IPS-18a (cell line): ENCODE measurements around the gene SCEL.
"Not testable (repeated sequence)": the region's sequence is repeated elsewhere in the genome, so short reads cannot be mapped to it uniquely, and the experiment has no call there.

Experiments used
- H3K27ac ChIP-seq: one replicate; pipeline ENCODE4 v1.5.1; 2013; ENCODE audit warnings: low read length
- H3K27me3 ChIP-seq: one replicate; pipeline ENCODE4 v1.6.1; 2013; ENCODE audit warnings: mild to moderate bottlenecking, low read length; ENCODE audit not compliant: control insufficient read depth, insufficient read depth
- H3K36me3 ChIP-seq: one replicate; pipeline ENCODE4 v1.6.1; 2013; ENCODE audit warnings: low read depth, low read length; ENCODE audit not compliant: control insufficient read depth
- H3K4me1 ChIP-seq: one replicate; pipeline ENCODE4 v1.6.1; 2013; ENCODE audit warnings: low read depth, low read length; ENCODE audit not compliant: control insufficient read depth
- H3K4me3 ChIP-seq: one replicate; pipeline ENCODE4 v1.5.1; 2013; ENCODE audit warnings: low read length
- H3K9ac ChIP-seq: one replicate; pipeline ENCODE4 v1.6.1; 2013; ENCODE audit warnings: mild to moderate bottlenecking, low read length, moderate library complexity
- H3K9me3 ChIP-seq: one replicate; pipeline ENCODE4 v1.6.1; 2013; ENCODE audit warnings: low read depth, low read length; ENCODE audit not compliant: control insufficient read depth

The SCEL gene

GRCh38 chr13:77510156-77510555, 25.4 kb upstream of the SCEL start:
- no peaks in the 10 kb centered on the region for H3K9me3 ChIP-seq
- H3K9ac ChIP-seq, result no peak overlapping the region
- no peaks in the 10 kb centered on the region for H3K36me3 ChIP-seq
- H3K4me3 ChIP-seq, result no peak overlapping the region
- no peaks in the 10 kb centered on the region for H3K4me1 ChIP-seq
- no peaks in the 10 kb centered on the region for H3K27me3 ChIP-seq
- H3K27ac ChIP-seq, result no peak overlapping the region

- H3K9me3 ChIP-seq, result no peaks in the 10 kb centered on the region
- no peak overlapping the region for H3K4me3 ChIP-seq
- H3K27me3 ChIP-seq, result no peaks in the 10 kb centered on the region
- H3K9ac ChIP-seq, result no peak overlapping the region
- no peak overlapping the region for H3K27ac ChIP-seq
- H3K4me1 ChIP-seq, result no peaks in the 10 kb centered on the region
- H3K36me3 ChIP-seq, result no peaks in the 10 kb centered on the region
Observed at GRCh38 chr13:77511552-77511951, 24.0 kb upstream of the SCEL start.

GRCh38 chr13:77513719-77514335, 21.7 kb upstream of the SCEL start:
- Histone ChIP-seq H3K27me3 (no peaks in the 10 kb centered on the region), H3K9me3 (no peaks in the 10 kb centered on the region), H3K4me1 (no peaks in the 10 kb centered on the region), H3K36me3 (no peaks in the 10 kb centered on the region), H3K27ac (no peak overlapping the region), H3K9ac (no peak overlapping the region), H3K4me3 (no peak overlapping the region)

GRCh38 chr13:77514336-77514726, 21.2 kb upstream of the SCEL start:
- H3K27me3 ChIP-seq, result no peaks in the 10 kb centered on the region
- H3K9me3 ChIP-seq, result no peaks in the 10 kb centered on the region
- no peaks in the 10 kb centered on the region for H3K36me3 ChIP-seq
- no peaks in the 10 kb centered on the region for H3K4me1 ChIP-seq
- no peak overlapping the region for H3K4me3 ChIP-seq
- H3K9ac ChIP-seq, result no peak overlapping the region
- no peak overlapping the region for H3K27ac ChIP-seq

- Histone ChIP-seq H3K27me3 (no peaks in the 10 kb centered on the region), H3K4me3 (no peak overlapping the region), H3K27ac (no peak overlapping the region), H3K36me3 (no peaks in the 10 kb centered on the region), H3K9ac (no peak overlapping the region), H3K4me1 (no peaks in the 10 kb centered on the region), H3K9me3 (no peaks in the 10 kb centered on the region)
Observed at GRCh38 chr13:77515785-77516184, 19.7 kb upstream of the SCEL start.

- Histone ChIP-seq H3K36me3 (no peaks in the 10 kb centered on the region), H3K9ac (no peak overlapping the region), H3K9me3 (no peaks in the 10 kb centered on the region), H3K4me1 (no peaks in the 10 kb centered on the region), H3K27ac (no peak overlapping the region), H3K27me3 (no peaks in the 10 kb centered on the region), H3K4me3 (no peak overlapping the region)
Observed at GRCh38 chr13:77516342-77516789, 19.1 kb upstream of the SCEL start.

- no peaks in the 10 kb centered on the region for H3K36me3 ChIP-seq
- H3K9me3 ChIP-seq, result no peaks in the 10 kb centered on the region
- H3K4me3 ChIP-seq, result no peak overlapping the region
- H3K27me3 ChIP-seq, result no peaks in the 10 kb centered on the region
- no peak overlapping the region for H3K9ac ChIP-seq
- H3K27ac ChIP-seq, result no peak overlapping the region
- peaks cover 3% of the 10 kb centered on the region for H3K4me1 ChIP-seq
Observed at GRCh38 chr13:77518266-77518665, 17.2 kb upstream of the SCEL start.

- not testable (repeated sequence) for H3K27ac ChIP-seq, H3K9ac ChIP-seq, H3K9me3 ChIP-seq, H3K4me1 ChIP-seq, H3K4me3 ChIP-seq, H3K36me3 ChIP-seq, H3K27me3 ChIP-seq
Observed at GRCh38 chr13:77519396-77519795, 16.1 kb upstream of the SCEL start.

- no peaks in the 10 kb centered on the region for H3K36me3 ChIP-seq
- no peaks in the 10 kb centered on the region for H3K9me3 ChIP-seq
- H3K4me1 ChIP-seq, result peaks cover 3% of the 10 kb centered on the region
- H3K27ac ChIP-seq, result no peak overlapping the region
- no peak overlapping the region for H3K9ac ChIP-seq
- no peak overlapping the region for H3K4me3 ChIP-seq
- no peaks in the 10 kb centered on the region for H3K27me3 ChIP-seq
Observed at GRCh38 chr13:77519808-77520207, 15.7 kb upstream of the SCEL start.

- no peak overlapping the region for H3K9ac ChIP-seq
- H3K27me3 ChIP-seq, result no peaks in the 10 kb centered on the region
- H3K4me1 ChIP-seq, result peaks cover 3% of the 10 kb centered on the region
- no peaks in the 10 kb centered on the region for H3K9me3 ChIP-seq
- no peak overlapping the region for H3K27ac ChIP-seq
- H3K36me3 ChIP-seq, result no peaks in the 10 kb centered on the region
- H3K4me3 ChIP-seq, result no peak overlapping the region
Observed at GRCh38 chr13:77521194-77521593, 14.3 kb upstream of the SCEL start.

GRCh38 chr13:77521595-77522367, 13.7 kb upstream of the SCEL start:
- no peaks in the 10 kb centered on the region for H3K9me3 ChIP-seq
- H3K4me1 ChIP-seq, result peaks cover 3% of the 10 kb centered on the region
- H3K9ac ChIP-seq, result no peak overlapping the region
- no peak overlapping the region for H3K27ac ChIP-seq
- no peaks in the 10 kb centered on the region for H3K27me3 ChIP-seq
- no peak overlapping the region for H3K4me3 ChIP-seq
- no peaks in the 10 kb centered on the region for H3K36me3 ChIP-seq

GRCh38 chr13:77522444-77522843, 13.1 kb upstream of the SCEL start:
- Histone ChIP-seq H3K9me3 (no peaks in the 10 kb centered on the region), H3K4me3 (no peak overlapping the region), H3K27ac (no peak overlapping the region), H3K9ac (no peak overlapping the region), H3K4me1 (peaks cover 3% of the 10 kb centered on the region), H3K27me3 (no peaks in the 10 kb centered on the region), H3K36me3 (no peaks in the 10 kb centered on the region)
